Stimulated activated CD4-positive, alpha-beta T cell treated with anti-CD3 and anti-CD28 coated beads, TNF-alpha, amount 100 ng/mL, for 4 hours (primary cell): ENCODE data around the gene CD63.

Experiments used
- DNase-seq, 3 experiments: peaks; one replicate each; pipeline ENCODE4 v3.0.0-alpha.2; 2020; ENCODE audit warnings: low read depth in 3 of 3

CD63 gene

DNA sequence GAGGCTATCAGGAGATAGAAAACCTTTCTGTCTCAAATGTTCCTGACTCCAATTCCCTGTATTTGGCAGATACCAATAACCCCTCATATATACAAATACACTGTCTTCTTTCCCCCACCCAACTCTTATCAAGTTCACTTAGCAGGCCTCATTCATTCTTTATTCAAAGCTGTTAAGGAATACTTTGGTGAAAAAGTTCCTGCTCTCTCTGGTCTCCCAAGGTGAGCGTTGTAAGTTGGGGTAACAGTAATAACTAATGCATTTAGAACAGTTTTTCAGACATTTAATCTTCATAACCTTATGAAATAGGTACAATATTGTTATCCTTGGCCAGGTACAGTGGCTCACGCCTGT, 10.2 kb upstream of the CD63 start:
- DNase-seq = no peak

DNA sequence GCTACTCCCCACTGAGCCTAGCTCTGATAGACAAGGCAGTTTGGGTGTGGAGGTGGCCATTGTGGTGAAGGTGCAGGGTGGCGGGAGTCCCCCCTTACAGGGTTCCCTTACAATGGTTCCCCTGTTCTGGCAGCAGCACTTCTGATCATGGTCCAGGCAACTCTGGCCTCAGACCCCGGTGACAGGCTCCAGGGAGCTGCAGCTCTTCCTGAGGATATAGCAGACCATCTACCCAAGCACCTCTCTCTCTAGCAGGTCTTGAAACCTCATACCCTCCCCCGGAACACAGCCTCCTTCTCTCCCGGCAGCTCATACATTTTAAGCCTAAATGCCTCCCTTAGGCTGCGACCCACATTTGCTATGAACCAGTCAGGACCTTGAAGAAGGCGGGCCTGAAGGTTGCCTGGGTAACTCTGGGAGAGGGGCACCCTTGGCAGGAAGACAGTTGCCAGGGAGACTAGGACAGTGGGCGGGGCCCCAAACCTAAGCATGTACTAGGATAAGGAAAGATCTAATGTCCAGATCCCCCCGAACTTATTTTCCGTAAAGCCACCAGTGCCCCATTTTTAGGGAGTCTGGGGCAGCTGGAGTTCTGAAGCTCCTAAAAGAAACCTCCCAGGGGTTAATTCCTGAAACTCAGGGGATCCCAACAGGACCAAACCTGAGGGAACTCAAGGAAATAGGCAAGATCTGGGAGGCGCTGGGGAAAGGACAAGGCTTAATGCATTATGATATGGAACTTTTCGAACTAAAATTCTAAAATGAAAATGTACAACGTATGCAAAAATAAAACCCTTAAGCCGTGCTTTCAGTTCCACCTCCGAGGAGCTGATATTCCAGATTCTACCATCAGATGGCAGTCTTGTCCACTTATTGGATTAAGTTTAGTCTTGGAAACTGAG, 9.6 kb upstream of the CD63 start:
- peak; percentile 50 to 62 (median 53) for DNase-seq

DNA sequence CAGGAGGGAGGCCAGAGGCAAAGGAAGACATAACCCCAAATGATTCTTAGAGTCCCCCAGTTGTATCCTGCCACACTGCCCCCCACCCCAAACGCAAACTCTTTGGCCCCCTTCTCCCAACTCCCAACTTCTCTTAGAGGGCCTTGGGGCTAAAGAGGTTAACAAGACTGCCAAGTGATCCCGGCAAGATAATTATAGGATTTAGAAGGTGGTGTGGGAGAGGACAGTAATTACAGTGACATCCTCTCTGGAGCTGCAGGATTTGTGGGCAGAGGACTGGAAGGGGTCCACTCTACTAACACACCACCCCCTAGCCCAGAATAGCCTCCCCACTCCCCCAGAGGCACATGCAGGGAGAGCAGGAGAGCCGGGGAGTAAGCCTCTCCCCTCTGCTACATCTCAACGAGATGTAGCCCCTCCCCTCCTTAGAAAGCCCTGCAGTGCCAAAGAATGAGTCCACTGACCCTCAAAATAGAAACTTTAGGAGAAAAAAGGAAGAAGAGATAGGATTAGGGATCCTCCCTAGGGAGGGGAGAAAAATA, 8.8 kb upstream of the CD63 start:
- DNase-seq = no peak

DNA sequence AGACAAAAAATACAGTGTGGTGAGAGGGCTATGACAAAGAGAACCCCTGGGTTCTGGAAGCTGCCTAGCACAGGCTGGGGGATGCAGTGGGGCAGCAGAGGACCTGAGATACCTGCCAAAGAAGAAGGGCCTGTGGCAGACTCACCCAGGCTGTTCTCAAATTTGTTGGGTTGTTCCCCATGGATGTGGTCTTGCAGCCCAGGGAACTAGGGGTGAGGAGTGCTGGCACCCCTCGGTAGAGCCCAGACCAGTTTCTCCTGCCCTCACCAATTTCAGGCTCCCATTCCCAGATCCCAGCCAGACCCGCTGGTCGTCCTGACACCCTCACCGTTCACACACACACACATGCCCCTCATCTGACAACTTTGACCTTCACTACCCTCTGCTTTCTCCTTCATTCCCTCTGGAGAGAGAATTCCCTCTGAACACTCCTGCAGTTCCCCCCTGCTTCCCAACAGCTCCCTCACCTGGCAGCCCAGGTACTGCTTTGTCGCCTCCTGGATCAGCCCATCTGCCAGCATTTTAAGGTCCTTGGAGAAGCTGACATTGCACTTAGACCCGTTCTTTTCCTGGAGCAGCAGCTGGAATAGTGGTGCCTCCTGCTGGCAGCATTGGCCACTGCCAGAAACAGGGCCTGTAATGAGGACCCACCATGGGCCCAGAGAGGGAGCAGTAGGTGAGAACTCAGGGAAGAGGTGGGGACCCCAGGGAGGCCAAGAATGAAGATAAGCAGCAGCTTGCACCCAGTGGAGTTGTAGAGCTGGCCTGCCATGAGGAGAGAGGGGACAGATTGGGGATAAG, 8.2 kb upstream of the CD63 start:
- DNase-seq = peak in 1 of 3 experiments; percentile 26

- DNase-seq = no peak
Observed at GRCh38 chr12:55736076-55736475, 7.3 kb upstream of the CD63 start.

GRCh38 chr12:55734595-55734994, 5.8 kb upstream of the CD63 start:
- no peak for DNase-seq

- no peak for DNase-seq
Observed at GRCh38 chr12:55733858-55734257, 5.0 kb upstream of the CD63 start.

DNA sequence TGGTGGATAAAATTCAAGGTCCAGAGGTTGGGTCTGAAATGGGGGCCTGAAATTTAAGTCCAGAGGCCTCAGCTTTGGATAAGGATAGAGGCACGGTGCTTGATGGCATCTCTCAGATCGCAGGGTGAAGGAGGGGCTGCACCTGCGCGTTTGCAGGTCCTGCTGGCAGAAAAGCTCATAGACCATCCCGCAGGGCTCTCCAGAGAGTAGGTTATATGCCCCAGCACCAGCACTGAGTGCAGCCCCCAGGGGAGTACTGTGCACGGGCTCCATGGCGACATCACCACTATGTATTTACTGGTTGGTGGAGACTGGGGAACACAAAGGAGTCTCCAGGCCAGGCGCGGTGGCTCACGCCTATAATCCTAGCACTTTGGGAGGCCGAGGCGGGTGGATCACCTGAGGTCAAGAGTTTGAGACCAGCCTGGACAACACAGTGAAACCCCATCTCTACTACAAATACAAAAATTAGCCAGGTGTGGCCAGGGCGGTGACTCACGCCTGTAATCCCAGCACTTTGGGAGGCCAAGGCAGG, 4.3 kb upstream of the CD63 start:
- DNase-seq = no peak

DNA sequence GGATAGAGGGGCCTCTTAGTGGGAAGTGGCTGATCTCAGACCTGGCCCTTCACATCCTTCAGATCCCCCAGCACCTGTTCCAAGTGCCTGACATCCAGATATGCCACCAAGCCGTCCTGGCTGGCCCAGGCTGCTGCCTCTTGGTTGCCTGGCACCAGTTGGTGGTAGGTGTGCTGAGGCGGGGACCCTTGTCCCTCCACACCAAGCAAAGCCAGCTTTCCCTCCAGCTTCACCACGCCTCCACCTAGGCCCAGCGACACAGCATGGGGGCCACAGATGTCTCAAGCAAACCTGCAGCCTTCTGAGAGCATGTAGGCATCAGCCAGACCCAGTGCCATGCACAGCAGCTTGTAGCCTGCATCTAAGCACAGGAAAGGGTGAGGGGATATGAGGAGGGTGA, 3.5 kb upstream of the CD63 start:
- DNase-seq = no peak

DNA sequence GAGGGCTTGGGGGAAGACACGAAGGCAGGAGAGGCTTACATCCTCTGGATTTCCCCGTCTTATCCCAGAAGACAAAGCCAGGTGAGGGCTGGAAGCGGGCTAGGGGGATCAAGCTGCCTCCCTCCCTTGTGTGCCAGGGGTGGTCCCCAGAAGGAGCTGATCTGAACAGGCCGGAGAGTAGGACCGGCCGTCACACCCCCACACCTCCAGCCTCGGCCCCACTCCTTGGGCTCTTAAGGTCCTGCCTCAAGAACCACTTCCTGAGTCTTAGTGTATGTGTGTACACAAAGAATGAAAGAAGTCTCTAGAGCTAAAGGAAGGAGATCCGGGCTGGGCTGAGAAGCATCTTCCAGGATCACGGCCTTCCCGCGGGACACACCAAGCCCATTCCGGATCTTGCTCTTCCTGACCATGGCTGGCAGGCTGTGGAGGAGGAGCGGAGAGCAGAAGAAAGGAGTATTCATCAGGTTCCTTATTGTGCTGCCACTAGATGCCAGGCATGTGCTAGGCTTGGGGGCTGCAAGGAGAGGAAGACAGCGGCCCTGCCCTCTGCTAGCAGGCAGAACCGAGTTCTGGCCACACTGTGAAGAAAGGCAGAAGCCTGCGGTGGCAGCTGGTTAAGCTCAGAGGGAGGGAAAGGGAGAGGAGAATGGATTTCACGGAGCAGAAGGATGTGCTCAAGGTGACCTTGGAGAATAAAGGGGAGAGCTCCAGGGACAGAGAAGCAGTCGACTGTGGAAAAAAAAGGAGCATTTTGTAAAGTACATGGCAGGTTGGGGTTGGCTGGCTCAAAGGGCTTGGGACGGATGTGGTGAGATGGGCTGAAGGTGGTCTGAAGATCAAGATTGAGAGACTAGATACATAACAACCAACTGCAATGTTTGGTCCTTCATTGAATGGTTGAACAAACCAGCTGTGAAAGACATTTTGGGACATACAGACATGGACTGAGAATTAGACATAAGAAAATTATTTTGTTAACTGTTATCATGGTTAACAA, 1.3 kb upstream of the CD63 start:
- DNase-seq = no peak

- DNase-seq = no peak
Observed at GRCh38 chr12:55728186-55728938, 447 bp downstream of the CD63 start.

- DNase-seq = no peak
Observed at GRCh38 chr12:55727643-55728185, 1.1 kb downstream of the CD63 start.

DNA sequence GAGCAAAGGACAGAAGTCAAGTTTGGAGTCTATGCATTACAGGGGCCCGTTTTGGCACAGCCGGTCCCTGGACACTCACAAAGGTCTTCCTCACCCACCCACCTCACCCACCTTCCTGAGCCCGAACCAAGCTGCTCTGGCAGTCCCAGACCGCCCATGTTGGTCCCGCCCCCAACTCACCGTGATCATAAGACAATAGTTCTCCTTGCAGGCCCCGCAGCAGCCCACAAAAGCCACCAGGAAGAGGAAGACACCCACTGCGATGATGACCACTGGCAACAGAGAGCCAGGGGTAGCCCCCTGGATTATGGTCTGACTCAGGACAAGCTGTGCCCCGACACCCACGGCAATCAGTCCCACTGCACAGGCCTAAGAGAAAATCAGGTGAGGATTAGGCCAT, 1.8 kb downstream of the CD63 start:
- no peak for DNase-seq

DNA sequence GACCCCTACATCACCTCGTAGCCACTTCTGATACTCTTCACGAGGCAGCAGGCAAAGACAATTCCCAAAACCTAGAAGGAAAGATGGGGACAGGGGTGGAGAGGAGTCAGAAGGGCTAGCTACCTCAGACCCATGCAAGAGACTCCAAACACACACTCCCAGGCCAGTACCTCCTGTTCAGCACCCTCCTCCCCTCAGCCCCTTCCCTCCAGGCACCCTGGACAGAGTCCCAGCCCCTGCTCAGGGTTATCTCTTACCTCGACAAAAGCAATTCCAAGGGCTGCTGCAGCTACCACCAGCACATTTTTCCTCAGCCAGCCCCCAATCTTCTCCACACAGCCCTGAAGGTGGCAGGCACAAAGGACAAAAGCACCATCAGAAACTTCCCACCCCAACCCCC, 3.3 kb downstream of the CD63 start:
- no peak for DNase-seq

- no peak for DNase-seq
Observed at GRCh38 chr12:55724940-55725309, 3.9 kb downstream of the CD63 start.

DNA sequence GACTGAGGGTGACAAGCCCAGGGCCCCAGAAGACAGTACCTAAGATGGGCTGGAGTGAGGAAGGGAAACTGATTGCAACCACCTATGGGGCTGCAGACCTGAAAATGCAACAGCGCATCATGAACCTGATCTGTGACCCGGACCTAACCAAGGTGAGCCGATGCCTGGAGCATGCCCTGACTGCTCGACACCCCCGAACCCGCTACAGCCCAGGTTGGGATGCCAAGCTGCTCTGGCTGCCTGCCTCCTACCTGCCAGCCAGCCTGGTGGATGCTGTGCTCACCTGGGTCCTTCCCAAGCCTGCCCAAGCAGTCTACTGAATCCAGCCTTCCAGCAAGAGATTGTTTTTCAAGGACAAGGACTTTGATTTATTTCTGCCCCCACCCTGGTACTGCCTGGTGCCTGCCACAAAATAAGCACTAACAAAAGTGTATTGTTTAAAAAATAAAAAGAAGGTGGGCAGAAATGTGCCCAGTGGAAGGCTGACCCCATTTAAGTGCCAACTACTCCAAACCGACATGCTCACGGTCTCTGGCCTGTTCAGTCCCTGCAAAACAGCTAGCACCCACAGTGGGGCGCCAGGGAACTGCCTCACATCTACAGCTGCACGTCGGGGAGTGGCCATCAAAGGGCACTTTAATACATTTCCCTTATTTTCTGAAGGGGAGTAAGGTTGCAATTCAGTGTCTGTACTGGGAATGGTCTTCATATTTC, 4.4 kb downstream of the CD63 start:
- peak in 1 of 3 experiments; percentile 48 for DNase-seq

DNA sequence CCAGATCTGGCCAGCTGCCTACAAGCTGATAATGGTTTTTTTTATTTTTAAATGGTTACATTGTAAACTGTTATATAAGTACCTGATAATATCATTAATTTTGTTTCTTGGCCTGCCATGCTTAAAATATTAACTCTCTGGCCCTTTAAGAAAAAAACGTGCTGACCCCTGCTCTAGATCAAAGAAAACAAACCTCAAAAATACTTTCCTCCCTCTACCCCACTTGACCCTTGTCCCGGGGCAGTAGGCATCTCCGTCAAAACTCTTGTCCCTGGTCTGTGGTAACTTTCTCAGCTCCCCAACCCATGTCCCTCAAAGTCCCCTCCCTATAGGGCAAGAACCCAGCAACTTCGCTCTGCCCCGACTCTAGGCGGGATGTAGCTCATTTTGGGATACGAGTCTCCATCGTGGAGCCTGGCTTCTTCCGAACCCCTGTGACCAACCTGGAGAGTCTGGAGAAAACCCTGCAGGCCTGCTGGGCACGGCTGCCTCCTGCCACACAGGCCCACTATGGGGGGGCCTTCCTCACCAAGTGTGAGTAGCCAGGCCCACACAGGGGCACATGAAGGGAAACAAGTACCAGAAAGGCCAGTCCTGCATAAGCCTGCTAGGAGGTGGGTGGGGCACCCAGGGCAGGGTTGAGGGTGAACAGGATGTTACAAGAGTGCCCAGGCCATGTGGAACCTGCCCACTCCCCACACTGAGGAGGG, 5.1 kb downstream of the CD63 start:
- DNase-seq = no peak

GRCh38 chr12:55722948-55723347, 5.9 kb downstream of the CD63 start:
- DNase-seq = no peak
